K562 (cell line): ENCODE data around the gene YJU2. TPM values are rescaled to one million over a fixed set of nuclear protein-coding genes. Genes with fewer than 3 reads are reported as not detected.

Experiments
- ATF7 ChIP-seq: fragments of 450-650 bp; IDR thresholded peaks from 2 replicates; pipeline ENCODE4 v1.7.1; 2014; ENCODE audit warnings: mild to moderate bottlenecking, moderate library complexity
- BCOR ChIP-seq: fragments of 450-650 bp; IDR thresholded peaks from 2 replicates; pipeline ENCODE4 v1.6.1; 2016
- EP300 ChIP-seq: IDR thresholded peaks from 2 replicates; pipeline ENCODE4 v1.6.1; 2012; ENCODE audit warnings: low read length, improper control_type of control experiment
- HDAC2 ChIP-seq: fragments of 450-650 bp; IDR thresholded peaks from 2 replicates; pipeline ENCODE4 v1.6.1; 2016; ENCODE audit warnings: mild to moderate bottlenecking
- PPARD ChIP-seq: fragments of 250-450 bp; sonication (Bioruptor Pico); IDR thresholded peaks from 2 replicates; pipeline ENCODE4 v1.8.0; 2022; ENCODE audit warnings: inconsistent platforms, mild to moderate bottlenecking, moderate library complexity
- SAFB2 ChIP-seq: fragments of 200-400 bp; formaldehyde crosslinking; IDR thresholded peaks from 2 replicates; pipeline ENCODE4 v1.6.1; 2018; ENCODE audit warnings: borderline replicate concordance, low read length, low read depth, moderate library complexity; ENCODE audit not compliant: severe bottlenecking
- SMAD1 ChIP-seq: fragments of 150-350 bp; IDR thresholded peaks from 2 replicates; pipeline ENCODE4 v1.6.1; 2014; ENCODE audit warnings: low read length, low read depth; ENCODE audit not compliant: partially characterized antibody
- SMARCA4 ChIP-seq: fragments of 450-650 bp; IDR thresholded peaks from 2 replicates; pipeline ENCODE4 v1.6.1; 2016
- SMARCA5 ChIP-seq: fragments of 450-650 bp; IDR thresholded peaks from 2 replicates; pipeline ENCODE4 v1.6.1; 2016
- TEAD4 ChIP-seq, 2 experiments: sonication (generic) in 1 of 2; formaldehyde crosslinking in 1 of 2; IDR thresholded peaks; 2 replicates each; pipeline versions ENCODE4 v1.6.1 to v1.8.0; 2012 to 2022; ENCODE audit warnings: borderline replicate concordance in 1 of 2, inconsistent platforms in 1 of 2, low read length in 1 of 2, mild to moderate bottlenecking in 1 of 2, missing genetic modification reagents in 1 of 2
- TRIM28 ChIP-seq: fragments of 450-650 bp; IDR thresholded peaks from 2 replicates; pipeline ENCODE4 v1.6.1; 2017
- ZKSCAN8 ChIP-seq: fragments of 200-800 bp; sonication (Bioruptor generic); IDR thresholded peaks from 2 replicates; pipeline ENCODE4 v1.6.1; 2016; ENCODE audit warnings: missing genetic modification characterization, missing compliant biosample characterization
- ZNF124 ChIP-seq: sonication (generic); formaldehyde crosslinking; IDR thresholded peaks from 2 replicates; pipeline ENCODE4 v1.8.1; 2022; ENCODE audit warnings: missing genetic modification reagents
- ZNF445 ChIP-seq: fragments of 250-450 bp; sonication (Bioruptor Pico); IDR thresholded peaks from 2 replicates; pipeline ENCODE4 v1.4.0; 2020; ENCODE audit warnings: low read depth, mild to moderate bottlenecking, moderate library complexity
- polyA plus RNA-seq, 8 experiments: library from polyadenylated mRNA; depleted of rRNA in 4 of 8; stranded (reverse) in 5 of 8; unstranded in 3 of 8; fragments of >200 nt; fragmentation: Nextera tagmentation in 2 of 8; fragmentation: Illumina TruSeq in 1 of 8; extraction: Ambion mirVana in 2 of 8; extraction: Trizol in 1 of 8; gene quantifications; 2 replicates each; pipeline versions ENCODE4 v1.2.1 to v1.2.3, GENCODE V29; 2011 to 2014; ENCODE audit warnings: inconsistent platforms in 1 of 8, missing spikeins in 1 of 8
- total RNA-seq, 7 experiments: library from RNA; depleted of rRNA in 6 of 7; stranded (reverse); fragments of >200 nt in 6 of 7; fragmentation: Illumina TruSeq in 2 of 7; extraction: Trizol in 2 of 7; gene quantifications; 2 replicates each; pipeline versions ENCODE4 v1.2.1 to v1.2.3, GENCODE V29; 2011 to 2021; ENCODE audit warnings: low replicate concordance in 1 of 7
- TF ChIP-seq, protein P1 (sequence below), 3 experiments: IDR thresholded peaks in 2 of 3; conservative IDR thresholded peaks in 1 of 3; 2 replicates each; pipeline ENCODE4 v1.5.1; 2011 to 2012; ENCODE audit warnings: low read length in 3 of 3, mild to moderate bottlenecking in 3 of 3, control low read depth in 2 of 3, improper control_type of control experiment in 1 of 3, inconsistent platforms in 1 of 3, low read depth in 1 of 3, mixed read lengths in 1 of 3, moderate library complexity in 1 of 3; ENCODE audit not compliant: insufficient read depth in 2 of 3
- TF ChIP-seq, protein P2 (sequence below): fragments of 250-450 bp; sonication (Bioruptor Pico); IDR thresholded peaks from 2 replicates; pipeline ENCODE4 v1.9.0; 2021; ENCODE audit warnings: mild to moderate bottlenecking
- TF ChIP-seq, protein P3 (sequence below): fragments of 200-600 bp; sonication (generic); IDR thresholded peaks from one replicate; pipeline ENCODE4 v1.6.1; 2012; ENCODE audit warnings: mild to moderate bottlenecking, low read depth, low read length, inconsistent platforms

Gene YJU2
- total and polyA plus RNA-seq, 9 of the 15 experiments (the other 6 are each of a cell fraction or from before 2014, with no cell fraction given), result 0.41 to 34.9 (median 19.3) TPM

DNA sequence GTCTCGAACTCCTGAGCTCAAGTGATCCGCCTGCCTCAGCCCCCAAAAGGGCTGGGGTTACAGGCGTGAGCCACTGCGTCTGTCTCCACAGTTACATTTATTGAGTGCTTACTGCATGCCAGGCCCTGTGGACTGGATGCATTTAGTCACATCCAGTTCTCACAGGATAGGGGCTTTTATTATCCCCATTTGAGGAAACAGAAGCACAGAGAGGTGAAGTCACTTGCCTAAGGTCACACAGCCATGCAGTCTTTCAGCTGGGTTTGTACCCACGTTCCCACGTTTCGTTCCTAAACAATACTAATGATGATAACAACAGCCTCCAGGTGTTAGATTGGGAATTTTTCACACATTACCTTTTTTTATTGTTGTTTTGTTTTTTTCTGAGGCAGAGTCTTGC is 26.7 kb upstream of the YJU2 start (continued):
- TF ChIP-seq, protein P1, sequence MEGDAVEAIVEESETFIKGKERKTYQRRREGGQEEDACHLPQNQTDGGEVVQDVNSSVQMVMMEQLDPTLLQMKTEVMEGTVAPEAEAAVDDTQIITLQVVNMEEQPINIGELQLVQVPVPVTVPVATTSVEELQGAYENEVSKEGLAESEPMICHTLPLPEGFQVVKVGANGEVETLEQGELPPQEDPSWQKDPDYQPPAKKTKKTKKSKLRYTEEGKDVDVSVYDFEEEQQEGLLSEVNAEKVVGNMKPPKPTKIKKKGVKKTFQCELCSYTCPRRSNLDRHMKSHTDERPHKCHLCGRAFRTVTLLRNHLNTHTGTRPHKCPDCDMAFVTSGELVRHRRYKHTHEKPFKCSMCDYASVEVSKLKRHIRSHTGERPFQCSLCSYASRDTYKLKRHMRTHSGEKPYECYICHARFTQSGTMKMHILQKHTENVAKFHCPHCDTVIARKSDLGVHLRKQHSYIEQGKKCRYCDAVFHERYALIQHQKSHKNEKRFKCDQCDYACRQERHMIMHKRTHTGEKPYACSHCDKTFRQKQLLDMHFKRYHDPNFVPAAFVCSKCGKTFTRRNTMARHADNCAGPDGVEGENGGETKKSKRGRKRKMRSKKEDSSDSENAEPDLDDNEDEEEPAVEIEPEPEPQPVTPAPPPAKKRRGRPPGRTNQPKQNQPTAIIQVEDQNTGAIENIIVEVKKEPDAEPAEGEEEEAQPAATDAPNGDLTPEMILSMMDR (IDR thresholded peaks at IDR 0.05 in 2 of 3, conservative IDR thresholded peaks at IDR 0.05 in 1 of 3; ENCODE audit: insufficient read depth in 2 of 3, low read depth in 1 of 3, low read length in 3 of 3), result no peak
- TF ChIP-seq SMAD1, result no peak
- TF ChIP-seq SAFB2, result no peak
- TF ChIP-seq BCOR, result peak; percentile 92
- no peak for TF ChIP-seq ZNF445 (CRISPR knock-in tag)
- peak; percentile 51; the same call in 1 of the 2 replicates for TF ChIP-seq HDAC2
- no peak for TF ChIP-seq EP300
- peak; percentile 94 for TF ChIP-seq SMARCA5
- no peak for TF ChIP-seq PPARD
- 0 out of 2 replicates have a peak, but pooled peaks have one; percentile 52 for TF ChIP-seq ZKSCAN8 (CRISPR knock-in tag)
- TF ChIP-seq, protein P2, sequence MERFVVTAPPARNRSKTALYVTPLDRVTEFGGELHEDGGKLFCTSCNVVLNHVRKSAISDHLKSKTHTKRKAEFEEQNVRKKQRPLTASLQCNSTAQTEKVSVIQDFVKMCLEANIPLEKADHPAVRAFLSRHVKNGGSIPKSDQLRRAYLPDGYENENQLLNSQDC (CRISPR knock-in tag), result no peak
- TF ChIP-seq SMARCA4, result no peak
- TF ChIP-seq TEAD4 (IDR thresholded peaks at IDR 0.05; ENCODE audit: low read length), result no peak
- TF ChIP-seq TEAD4 (CRISPR knock-in tag; IDR thresholded peaks at IDR 0.05; ENCODE audit: borderline replicate concordance), result no peak
- TF ChIP-seq ATF7, result no peak
- TF ChIP-seq ZNF124 (CRISPR knock-in tag), result no peak
- TF ChIP-seq, protein P3, sequence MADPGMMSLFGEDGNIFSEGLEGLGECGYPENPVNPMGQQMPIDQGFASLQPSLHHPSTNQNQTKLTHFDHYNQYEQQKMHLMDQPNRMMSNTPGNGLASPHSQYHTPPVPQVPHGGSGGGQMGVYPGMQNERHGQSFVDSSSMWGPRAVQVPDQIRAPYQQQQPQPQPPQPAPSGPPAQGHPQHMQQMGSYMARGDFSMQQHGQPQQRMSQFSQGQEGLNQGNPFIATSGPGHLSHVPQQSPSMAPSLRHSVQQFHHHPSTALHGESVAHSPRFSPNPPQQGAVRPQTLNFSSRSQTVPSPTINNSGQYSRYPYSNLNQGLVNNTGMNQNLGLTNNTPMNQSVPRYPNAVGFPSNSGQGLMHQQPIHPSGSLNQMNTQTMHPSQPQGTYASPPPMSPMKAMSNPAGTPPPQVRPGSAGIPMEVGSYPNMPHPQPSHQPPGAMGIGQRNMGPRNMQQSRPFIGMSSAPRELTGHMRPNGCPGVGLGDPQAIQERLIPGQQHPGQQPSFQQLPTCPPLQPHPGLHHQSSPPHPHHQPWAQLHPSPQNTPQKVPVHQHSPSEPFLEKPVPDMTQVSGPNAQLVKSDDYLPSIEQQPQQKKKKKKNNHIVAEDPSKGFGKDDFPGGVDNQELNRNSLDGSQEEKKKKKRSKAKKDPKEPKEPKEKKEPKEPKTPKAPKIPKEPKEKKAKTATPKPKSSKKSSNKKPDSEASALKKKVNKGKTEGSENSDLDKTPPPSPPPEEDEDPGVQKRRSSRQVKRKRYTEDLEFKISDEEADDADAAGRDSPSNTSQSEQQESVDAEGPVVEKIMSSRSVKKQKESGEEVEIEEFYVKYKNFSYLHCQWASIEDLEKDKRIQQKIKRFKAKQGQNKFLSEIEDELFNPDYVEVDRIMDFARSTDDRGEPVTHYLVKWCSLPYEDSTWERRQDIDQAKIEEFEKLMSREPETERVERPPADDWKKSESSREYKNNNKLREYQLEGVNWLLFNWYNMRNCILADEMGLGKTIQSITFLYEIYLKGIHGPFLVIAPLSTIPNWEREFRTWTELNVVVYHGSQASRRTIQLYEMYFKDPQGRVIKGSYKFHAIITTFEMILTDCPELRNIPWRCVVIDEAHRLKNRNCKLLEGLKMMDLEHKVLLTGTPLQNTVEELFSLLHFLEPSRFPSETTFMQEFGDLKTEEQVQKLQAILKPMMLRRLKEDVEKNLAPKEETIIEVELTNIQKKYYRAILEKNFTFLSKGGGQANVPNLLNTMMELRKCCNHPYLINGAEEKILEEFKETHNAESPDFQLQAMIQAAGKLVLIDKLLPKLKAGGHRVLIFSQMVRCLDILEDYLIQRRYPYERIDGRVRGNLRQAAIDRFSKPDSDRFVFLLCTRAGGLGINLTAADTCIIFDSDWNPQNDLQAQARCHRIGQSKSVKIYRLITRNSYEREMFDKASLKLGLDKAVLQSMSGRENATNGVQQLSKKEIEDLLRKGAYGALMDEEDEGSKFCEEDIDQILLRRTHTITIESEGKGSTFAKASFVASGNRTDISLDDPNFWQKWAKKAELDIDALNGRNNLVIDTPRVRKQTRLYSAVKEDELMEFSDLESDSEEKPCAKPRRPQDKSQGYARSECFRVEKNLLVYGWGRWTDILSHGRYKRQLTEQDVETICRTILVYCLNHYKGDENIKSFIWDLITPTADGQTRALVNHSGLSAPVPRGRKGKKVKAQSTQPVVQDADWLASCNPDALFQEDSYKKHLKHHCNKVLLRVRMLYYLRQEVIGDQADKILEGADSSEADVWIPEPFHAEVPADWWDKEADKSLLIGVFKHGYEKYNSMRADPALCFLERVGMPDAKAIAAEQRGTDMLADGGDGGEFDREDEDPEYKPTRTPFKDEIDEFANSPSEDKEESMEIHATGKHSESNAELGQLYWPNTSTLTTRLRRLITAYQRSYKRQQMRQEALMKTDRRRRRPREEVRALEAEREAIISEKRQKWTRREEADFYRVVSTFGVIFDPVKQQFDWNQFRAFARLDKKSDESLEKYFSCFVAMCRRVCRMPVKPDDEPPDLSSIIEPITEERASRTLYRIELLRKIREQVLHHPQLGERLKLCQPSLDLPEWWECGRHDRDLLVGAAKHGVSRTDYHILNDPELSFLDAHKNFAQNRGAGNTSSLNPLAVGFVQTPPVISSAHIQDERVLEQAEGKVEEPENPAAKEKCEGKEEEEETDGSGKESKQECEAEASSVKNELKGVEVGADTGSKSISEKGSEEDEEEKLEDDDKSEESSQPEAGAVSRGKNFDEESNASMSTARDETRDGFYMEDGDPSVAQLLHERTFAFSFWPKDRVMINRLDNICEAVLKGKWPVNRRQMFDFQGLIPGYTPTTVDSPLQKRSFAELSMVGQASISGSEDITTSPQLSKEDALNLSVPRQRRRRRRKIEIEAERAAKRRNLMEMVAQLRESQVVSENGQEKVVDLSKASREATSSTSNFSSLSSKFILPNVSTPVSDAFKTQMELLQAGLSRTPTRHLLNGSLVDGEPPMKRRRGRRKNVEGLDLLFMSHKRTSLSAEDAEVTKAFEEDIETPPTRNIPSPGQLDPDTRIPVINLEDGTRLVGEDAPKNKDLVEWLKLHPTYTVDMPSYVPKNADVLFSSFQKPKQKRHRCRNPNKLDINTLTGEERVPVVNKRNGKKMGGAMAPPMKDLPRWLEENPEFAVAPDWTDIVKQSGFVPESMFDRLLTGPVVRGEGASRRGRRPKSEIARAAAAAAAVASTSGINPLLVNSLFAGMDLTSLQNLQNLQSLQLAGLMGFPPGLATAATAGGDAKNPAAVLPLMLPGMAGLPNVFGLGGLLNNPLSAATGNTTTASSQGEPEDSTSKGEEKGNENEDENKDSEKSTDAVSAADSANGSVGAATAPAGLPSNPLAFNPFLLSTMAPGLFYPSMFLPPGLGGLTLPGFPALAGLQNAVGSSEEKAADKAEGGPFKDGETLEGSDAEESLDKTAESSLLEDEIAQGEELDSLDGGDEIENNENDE, result no peak
- TF ChIP-seq TRIM28, result no peak
